Endothelial cell of umbilical vein (primary cell): Measurements from ENCODE around the gene SHISA9. TPM values are rescaled to one million over a fixed set of nuclear protein-coding genes. Genes with fewer than 3 reads are reported as not detected.

Experiments
- BruUV-seq: library from RNA; stranded (reverse); fragments of 400-500 nt; replicated peaks from 2 replicates; lab custom pipeline; 2021; lab: Mats Ljungman, UMichigan
- CTCF ChIA-PET: fragments of 300-600, 350-600 bp; sonication (Branson Sonifier 250); formaldehyde crosslinking; loops from one replicate; lab custom pipeline; 2021; ENCODE audit warnings: antibody characterized with exemption, inconsistent platforms; lab: Charles Lee
- POLR2A ChIA-PET: fragments of 300-600, 350-600 bp; sonication (Branson Sonifier 250); formaldehyde crosslinking; loops from one replicate; lab custom pipeline; 2021; ENCODE audit warnings: antibody characterized with exemption, inconsistent platforms; lab: Charles Lee
- DNase-seq: peaks from one replicate; pipeline ENCODE4 v3.0.0-alpha.2; 2011; ENCODE audit warnings: low read depth, low spot score
- FAIRE-seq: peaks from 2 replicates; lab custom pipeline; 2011; peaks lifted over from hg19 to GRCh38; lab: Jason Lieb, UNC
- H2AFZ ChIP-seq: 2 replicates; pipeline ENCODE4 v1.6.0; 2012; ENCODE audit warnings: low read depth, low read length, control low read depth, inconsistent platforms
- H3K27ac ChIP-seq: 2 replicates; pipeline ENCODE4 v1.5.1; 2011; ENCODE audit warnings: low read depth, mild to moderate bottlenecking, control low read depth, low read length, moderate library complexity; ENCODE audit not compliant: insufficient read depth
- H3K27me3 ChIP-seq, 2 experiments: 2 replicates each; pipeline versions ENCODE4 v1.6.0 to v1.6.1; 2011; ENCODE audit warnings: low read length in 2 of 2, mixed read lengths in 1 of 2; ENCODE audit not compliant: control insufficient read depth in 2 of 2, insufficient read depth in 2 of 2
- H3K36me3 ChIP-seq, 2 experiments: 2 replicates in 1 of 2; 3 replicates in 1 of 2; pipeline ENCODE4 v1.5.1; 2011; ENCODE audit warnings: low read length in 2 of 2, mild to moderate bottlenecking in 1 of 2, moderate library complexity in 1 of 2; ENCODE audit not compliant: control insufficient read depth in 2 of 2, insufficient read depth in 2 of 2; ENCODE audit errors: extremely low read depth in 1 of 2
- H3K4me1 ChIP-seq: 3 replicates; pipeline ENCODE4 v1.5.1; 2011; ENCODE audit warnings: mild to moderate bottlenecking, low read length; ENCODE audit not compliant: control insufficient read depth, insufficient read depth; ENCODE audit errors: extremely low read depth
- H3K4me2 ChIP-seq: 2 replicates; pipeline ENCODE4 v1.6.1; 2011; ENCODE audit warnings: low read length, control low read depth, mixed read lengths; ENCODE audit not compliant: insufficient read depth
- H3K4me3 ChIP-seq, 3 experiments: fragments of 200-600 bp in 1 of 3; sonication (generic), shearing (Covaris generic) in 1 of 3; replicated peaks in 1 of 3; 2 replicates each; pipeline ENCODE4 v1.5.1; 2011 to 2016; ENCODE audit warnings: control low read depth in 3 of 3, low read length in 3 of 3, mild to moderate bottlenecking in 2 of 3, inconsistent platforms in 1 of 3, low read depth in 1 of 3, moderate library complexity in 1 of 3; ENCODE audit not compliant: insufficient read depth in 1 of 3
- H3K79me2 ChIP-seq: 2 replicates; pipeline ENCODE4 v1.6.0; 2012; ENCODE audit warnings: low read length, inconsistent platforms; ENCODE audit not compliant: control insufficient read depth, insufficient read depth
- H3K9ac ChIP-seq: replicated peaks from 2 replicates; pipeline ENCODE3; 2011; ENCODE audit warnings: low read length, control low read depth; ENCODE audit not compliant: insufficient read depth; ENCODE audit errors: extremely low read depth
- H3K9me1 ChIP-seq: replicated peaks from 3 replicates; pipeline ENCODE4 v1.6.0; 2011; ENCODE audit warnings: mild to moderate bottlenecking, low read length; ENCODE audit not compliant: control insufficient read depth, insufficient read depth; ENCODE audit errors: extremely low read depth
- H3K9me3 ChIP-seq: replicated peaks from 2 replicates; pipeline ENCODE4 v1.5.1; 2012; ENCODE audit warnings: low read length, inconsistent platforms; ENCODE audit not compliant: control insufficient read depth, insufficient read depth
- H4K20me1 ChIP-seq: replicated peaks from 2 replicates; pipeline ENCODE3; 2011; ENCODE audit warnings: mild to moderate bottlenecking, low read length; ENCODE audit not compliant: control insufficient read depth, insufficient read depth; ENCODE audit errors: extremely low read depth
- CTCF ChIP-seq, 2 donors: IDR thresholded peaks; 1 replicate in 1 of 2; 2 replicates in 1 of 2; pipeline ENCODE4 v1.5.1; 2011; ENCODE audit warnings: low read length in 2 of 2, mild to moderate bottlenecking in 2 of 2, moderate library complexity in 2 of 2, control low read depth in 1 of 2, inconsistent platforms in 1 of 2, low read depth in 1 of 2; ENCODE audit not compliant: insufficient read depth in 1 of 2; ENCODE audit errors: extremely low read depth in 1 of 2
- EZH2 ChIP-seq: IDR thresholded peaks from 2 replicates; pipeline ENCODE4 v1.6.1; 2012; ENCODE audit warnings: borderline replicate concordance, low read depth, mild to moderate bottlenecking, moderate library complexity, low read length, inconsistent platforms; ENCODE audit not compliant: severe bottlenecking
- FOS ChIP-seq: IDR thresholded peaks from 2 replicates; pipeline ENCODE4 v1.6.1; 2011; ENCODE audit warnings: mild to moderate bottlenecking, low read length, moderate library complexity, borderline replicate concordance; ENCODE audit not compliant: insufficient read depth
- GATA2 ChIP-seq: IDR thresholded peaks from 2 replicates; pipeline ENCODE4 v1.7.0; 2011; ENCODE audit warnings: low read depth, mild to moderate bottlenecking, moderate library complexity, mixed read lengths, low read length; ENCODE audit not compliant: insufficient read length, insufficient read depth
- JUN ChIP-seq: IDR thresholded peaks from 2 replicates; pipeline ENCODE4 v1.6.1; 2011; ENCODE audit warnings: borderline replicate concordance, low read depth; ENCODE audit not compliant: insufficient read length, insufficient read depth
- MAX ChIP-seq: IDR thresholded peaks from 2 replicates; pipeline ENCODE4 v1.6.1; 2011; ENCODE audit not compliant: insufficient read depth, insufficient read length
- MYC ChIP-seq: IDR thresholded peaks from one replicate; pipeline ENCODE4 v1.6.1; 2011; ENCODE audit warnings: mild to moderate bottlenecking, low read depth, low read length
- POLR2A ChIP-seq: IDR thresholded peaks from 2 replicates; pipeline ENCODE4 v1.6.1; 2012; ENCODE audit warnings: low read depth, mild to moderate bottlenecking, control low read depth, low read length
- POLR2AphosphoS5 ChIP-seq: IDR thresholded peaks from 2 replicates; pipeline ENCODE4 v1.6.1; 2012; ENCODE audit warnings: low read depth, mild to moderate bottlenecking, control low read depth, low read length, moderate library complexity; ENCODE audit not compliant: insufficient read depth
- dilution Hi-C: fragments of 300-500 bp; cut with MboI; formaldehyde crosslinking; loops from one replicate; pipeline ENCODE4 v1.15.0; 2019; ENCODE audit warnings: low sequenced_read_pairs; ENCODE audit not compliant: extremely low pct_ligation_motif_present
- intact Hi-C: fragments of 100-400 bp; cut with micrococcal nuclease; formaldehyde crosslinking; loops from one replicate; pipeline ENCODE4 v1.10.0; 2022
- polyA plus RNA-seq, 4 experiments: library from polyadenylated mRNA; depleted of rRNA in 3 of 4; stranded (reverse) in 3 of 4; unstranded in 1 of 4; fragments of >200 nt; gene quantifications; 2 replicates each; pipeline versions ENCODE4 v1.2.1 to v1.2.3, GENCODE V29; 2011 to 2012; ENCODE audit warnings: missing spikeins in 1 of 4
- total RNA-seq: library from RNA; stranded (reverse); gene quantifications from 2 replicates; pipeline ENCODE4 v1.2.3, GENCODE V29; 2021

Gene SHISA9
- total and polyA plus RNA-seq, 2 donors (not counting 3 experiments of a cell fraction or from before 2014, with no cell fraction given) = not detected

- Histone ChIP-seq H3K4me3 (no peak overlapping the region), H2AFZ (no peak overlapping the region), H4K20me1 (no peaks in the 10 kb centered on the region), H3K9me1 (no peaks in the 10 kb centered on the region), H3K9ac (no peak overlapping the region), H3K79me2 (no peaks in the 10 kb centered on the region), H3K9me3 (no peaks in the 10 kb centered on the region), H3K27me3 (no peaks in the 10 kb centered on the region), H3K4me1 (no peaks in the 10 kb centered on the region), H3K4me2 (no peak overlapping the region), H3K36me3 (no peaks in the 10 kb centered on the region), H3K27ac (no peak overlapping the region)
- FAIRE-seq (no peak), DNase-seq (no peak)
- dilution Hi-C loops (no loop called here), intact Hi-C loops (no loop called here)
- ChIA-PET POLR2A (no interaction called here), CTCF (no interaction called here)
- TF ChIP-seq MYC = no peak
- TF ChIP-seq CTCF (IDR thresholded peaks at IDR 0.05; ENCODE audit: extremely low read depth in 1 of 2, insufficient read depth in 1 of 2, low read depth in 1 of 2, low read length in 2 of 2) = no peak
- no peak for TF ChIP-seq MAX
- TF ChIP-seq POLR2AphosphoS5 = no peak
- TF ChIP-seq JUN = no peak
- TF ChIP-seq EZH2 = no peak
- no peak for TF ChIP-seq GATA2
- TF ChIP-seq FOS = no peak
- TF ChIP-seq POLR2A = no peak
- no TSS peak for BruUV-seq
These were observed 8.2 kb upstream of the SHISA9 start for GRCh38 chr16:12893050-12893750.
